Nephron (organoid): ENCODE results near the gene ACTRT2.

Experiments
- H3K27ac Mint-ChIP-seq, 3 experiments: 2 replicates each; pipeline ENCODE4 v1.8.0; 2020; ENCODE audit warnings: mixed read lengths in 3 of 3, mild to moderate bottlenecking in 2 of 3, moderate library complexity in 1 of 3
- H3K27me3 Mint-ChIP-seq: 2 replicates; pipeline ENCODE4 v1.8.0; 2021; ENCODE audit warnings: low read depth, mild to moderate bottlenecking, moderate library complexity, mixed read lengths
- H3K36me3 Mint-ChIP-seq: 2 replicates; pipeline ENCODE4 v1.8.0; 2020; ENCODE audit warnings: low read depth, mixed read lengths
- H3K4me1 Mint-ChIP-seq: 2 replicates; pipeline ENCODE4 v1.8.0; 2020; ENCODE audit warnings: mixed read lengths
- H3K4me3 Mint-ChIP-seq, 3 experiments: 2 replicates each; pipeline ENCODE4 v1.8.0; 2020; ENCODE audit warnings: mild to moderate bottlenecking in 3 of 3, mixed read lengths in 3 of 3, moderate library complexity in 2 of 3
- H3K9me3 Mint-ChIP-seq: 2 replicates; pipeline ENCODE4 v1.8.0; 2020; ENCODE audit warnings: mixed read lengths
- TF ChIP-seq, protein P1 (sequence below), 3 experiments: fragments of 200-600 bp; sonication (generic); IDR thresholded peaks; one replicate each; pipeline ENCODE4 v1.5.0; 2021; ENCODE audit warnings: antibody characterized with exemption in 3 of 3; ENCODE audit not compliant: unreplicated experiment in 3 of 3

ACTRT2 gene

DNA sequence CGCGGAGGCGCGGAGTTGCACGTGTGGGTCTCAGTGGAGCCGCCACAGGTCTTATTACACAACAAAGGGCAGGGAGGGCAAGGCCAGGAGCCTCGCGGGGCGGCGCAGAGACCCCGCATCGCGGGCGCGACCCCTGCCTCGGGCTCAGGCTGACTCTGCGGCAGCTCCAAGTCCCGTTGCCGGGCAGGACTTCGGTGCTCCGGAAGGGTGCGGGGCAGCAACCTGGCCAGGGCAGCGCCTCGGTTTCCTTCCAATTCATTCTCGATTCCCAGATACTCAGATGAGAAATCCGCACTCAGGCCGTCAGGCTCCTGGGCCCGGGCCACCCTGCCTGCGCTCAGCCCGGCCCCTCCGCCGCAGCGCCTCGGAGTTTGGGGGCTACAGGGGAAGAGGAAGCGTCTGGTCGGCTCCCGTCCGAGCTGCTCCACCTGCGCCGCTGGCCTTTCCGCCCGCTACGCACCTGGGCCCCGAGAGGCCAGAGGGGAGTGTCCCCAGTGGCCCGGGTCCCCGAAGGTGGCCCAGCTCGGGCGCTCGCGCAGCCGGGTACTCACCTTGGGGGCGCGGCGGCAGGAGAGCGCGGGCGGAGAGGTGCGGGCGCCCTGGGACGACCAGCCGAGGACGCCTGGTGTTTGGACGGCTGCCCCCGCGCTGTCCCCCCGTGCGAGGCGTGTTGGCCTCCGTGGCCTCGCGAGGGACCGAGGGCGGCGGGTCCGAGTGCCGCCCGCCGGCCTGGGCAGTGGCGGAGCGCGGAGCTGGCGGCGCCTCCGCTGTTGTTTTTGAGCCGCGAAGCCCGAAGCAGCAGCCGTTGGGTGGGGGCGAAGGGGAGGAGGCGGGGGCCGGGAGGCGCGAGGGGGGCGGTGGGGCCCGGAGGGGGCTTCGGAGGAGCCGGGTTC is 46.6 kb downstream of the ACTRT2 start:
- TF ChIP-seq, protein P1, sequence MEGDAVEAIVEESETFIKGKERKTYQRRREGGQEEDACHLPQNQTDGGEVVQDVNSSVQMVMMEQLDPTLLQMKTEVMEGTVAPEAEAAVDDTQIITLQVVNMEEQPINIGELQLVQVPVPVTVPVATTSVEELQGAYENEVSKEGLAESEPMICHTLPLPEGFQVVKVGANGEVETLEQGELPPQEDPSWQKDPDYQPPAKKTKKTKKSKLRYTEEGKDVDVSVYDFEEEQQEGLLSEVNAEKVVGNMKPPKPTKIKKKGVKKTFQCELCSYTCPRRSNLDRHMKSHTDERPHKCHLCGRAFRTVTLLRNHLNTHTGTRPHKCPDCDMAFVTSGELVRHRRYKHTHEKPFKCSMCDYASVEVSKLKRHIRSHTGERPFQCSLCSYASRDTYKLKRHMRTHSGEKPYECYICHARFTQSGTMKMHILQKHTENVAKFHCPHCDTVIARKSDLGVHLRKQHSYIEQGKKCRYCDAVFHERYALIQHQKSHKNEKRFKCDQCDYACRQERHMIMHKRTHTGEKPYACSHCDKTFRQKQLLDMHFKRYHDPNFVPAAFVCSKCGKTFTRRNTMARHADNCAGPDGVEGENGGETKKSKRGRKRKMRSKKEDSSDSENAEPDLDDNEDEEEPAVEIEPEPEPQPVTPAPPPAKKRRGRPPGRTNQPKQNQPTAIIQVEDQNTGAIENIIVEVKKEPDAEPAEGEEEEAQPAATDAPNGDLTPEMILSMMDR (IDR thresholded peaks at IDR 0.05; ENCODE audit: unreplicated experiment in 3 of 3): no peak
- H3K4me3 Mint-ChIP-seq: peak overlapping the region; percentile 45 to 81 (median 63)
- peaks cover 4% of the 10 kb centered on the region for H3K4me1 Mint-ChIP-seq
- H3K27me3 Mint-ChIP-seq: peaks cover 88% of the 10 kb centered on the region
- H3K9me3 Mint-ChIP-seq: no peaks in the 10 kb centered on the region
- no peak overlapping the region for H3K27ac Mint-ChIP-seq
- H3K36me3 Mint-ChIP-seq: no peaks in the 10 kb centered on the region

DNA sequence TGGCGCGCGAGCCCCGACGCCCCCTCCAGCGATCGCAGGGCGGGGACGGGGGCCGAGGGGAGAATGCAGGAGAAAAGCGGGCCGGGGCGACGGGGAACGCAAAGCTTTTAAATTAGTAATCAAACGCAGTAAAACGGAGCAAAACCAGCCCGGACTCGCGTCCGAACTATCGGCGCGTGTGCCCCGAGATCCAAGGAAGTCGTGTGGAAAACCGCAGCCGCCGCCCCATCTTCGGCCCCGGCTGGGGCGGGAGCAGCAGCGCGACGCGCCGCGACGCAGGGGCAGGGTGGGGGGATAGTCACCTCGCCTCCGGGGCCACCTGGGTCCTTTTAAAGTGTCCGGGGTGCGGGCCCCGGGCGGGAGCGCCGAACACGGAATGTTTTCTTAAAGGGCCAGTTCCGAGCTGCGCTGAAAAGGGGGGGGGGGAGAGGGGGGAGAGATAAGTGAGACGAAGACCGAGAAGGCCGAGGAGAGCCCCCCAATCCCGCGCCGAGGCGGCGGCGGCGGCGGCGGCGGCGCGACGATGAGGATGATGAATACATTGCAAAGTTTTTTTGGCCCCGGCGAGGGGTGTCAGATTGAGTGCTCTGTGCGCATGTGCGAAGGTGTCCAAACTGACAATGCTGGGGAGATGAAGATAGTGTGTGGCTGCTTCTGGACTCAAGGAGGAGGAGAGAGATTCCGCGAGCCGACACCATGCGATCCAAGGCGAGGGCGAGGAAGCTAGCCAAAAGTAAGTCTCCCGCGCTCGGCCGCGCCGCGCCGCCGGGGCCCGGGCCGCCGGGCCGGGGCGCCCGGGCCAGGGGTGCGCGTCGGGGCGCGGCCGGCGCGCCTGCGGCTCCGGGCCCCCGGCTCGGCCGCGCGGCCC is 47.5 kb downstream of the ACTRT2 start, which contains the start of gene PRDM16:
TSS of gene PRDM16 (plus strand) at position 640 of the 868 bp plus-strand sequence. CDS start at position 697, 57 bp downstream.
- peak within 1 kb of the TSS; percentile 92 to 93 (median 93) for H3K4me3 Mint-ChIP-seq
- TF ChIP-seq, protein P1 (IDR thresholded peaks at IDR 0.05; ENCODE audit: unreplicated experiment in 3 of 3): no peak
- H3K4me1 Mint-ChIP-seq: peaks cover 4% of the 10 kb centered on the region
- H3K27ac Mint-ChIP-seq: peak within 1 kb of the TSS in 1 of 3 experiments; percentile 89
- peaks cover 84% of the 10 kb centered on the region for H3K27me3 Mint-ChIP-seq
- H3K9me3 Mint-ChIP-seq: no peaks in the 10 kb centered on the region
- H3K36me3 Mint-ChIP-seq: no peaks in the 10 kb centered on the region

DNA sequence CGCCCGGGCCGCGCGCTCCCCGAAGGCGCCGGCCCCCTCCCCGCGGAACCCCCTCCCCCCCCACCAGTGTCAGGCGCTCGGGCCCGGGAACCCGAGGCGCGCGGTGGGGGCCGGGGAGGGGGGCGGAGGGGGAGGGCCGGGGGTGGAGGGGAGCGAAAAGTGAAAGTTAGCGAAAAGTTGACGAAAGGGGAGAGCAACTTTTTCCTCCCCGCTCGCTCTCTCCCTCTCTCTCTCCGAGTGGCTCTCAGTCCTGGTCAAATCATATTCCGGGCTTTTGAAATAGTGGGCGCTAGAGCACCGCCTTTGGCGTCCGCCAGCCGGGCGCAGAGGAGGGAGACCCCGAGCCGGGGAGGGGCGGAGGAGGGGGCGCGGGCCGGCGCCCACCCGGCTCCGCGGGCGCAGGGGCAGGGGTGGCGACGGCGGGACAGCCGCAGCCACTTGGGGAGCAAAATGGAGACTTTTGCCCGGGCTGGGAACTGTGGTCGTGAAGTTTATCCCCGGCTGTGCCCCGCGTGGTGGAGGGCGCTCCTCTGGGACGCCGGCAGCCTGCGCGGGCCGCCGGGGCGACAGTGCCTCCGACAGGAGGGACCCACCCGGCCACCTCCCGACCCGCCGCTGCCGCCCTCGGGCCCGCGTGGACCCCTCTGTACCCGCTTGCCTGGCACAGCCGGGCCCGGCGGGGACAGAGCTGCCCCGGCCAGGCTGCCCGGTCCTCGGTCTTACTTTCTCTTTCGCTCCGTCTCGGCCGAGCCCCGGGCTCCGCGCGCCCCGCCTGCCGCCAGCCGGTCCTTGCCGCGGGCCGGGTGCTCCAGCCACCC is 48.4 kb downstream of the ACTRT2 start:
- no peaks in the 10 kb centered on the region for H3K36me3 Mint-ChIP-seq
- peak overlapping the region in 1 of 3 experiments; percentile 84 for H3K27ac Mint-ChIP-seq
- H3K4me3 Mint-ChIP-seq: peak overlapping the region; percentile 86 to 91 (median 89)
- peaks cover 84% of the 10 kb centered on the region for H3K27me3 Mint-ChIP-seq
- H3K4me1 Mint-ChIP-seq: peaks cover 4% of the 10 kb centered on the region
- no peaks in the 10 kb centered on the region for H3K9me3 Mint-ChIP-seq
- TF ChIP-seq, protein P1 (IDR thresholded peaks at IDR 0.05; ENCODE audit: unreplicated experiment in 3 of 3): peak; percentile 54 to 67 (median 56)

DNA sequence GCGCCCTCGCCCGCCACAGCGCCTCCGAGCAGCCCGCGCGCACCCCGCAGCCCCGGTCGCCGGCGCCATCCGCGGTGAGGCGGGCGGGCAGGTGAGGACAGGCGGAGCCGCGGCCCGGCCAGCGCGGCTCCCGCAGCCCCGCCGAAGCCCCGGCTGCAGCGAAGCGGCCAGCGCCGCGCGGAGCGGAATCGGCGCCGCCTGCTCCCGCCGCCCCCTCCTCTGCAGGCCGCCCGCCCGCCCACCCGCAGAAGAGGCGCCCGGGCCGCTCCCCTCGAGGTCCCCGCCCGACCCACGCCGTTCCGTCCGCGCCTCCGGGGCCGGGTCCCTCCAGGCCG is 49.0 kb downstream of the ACTRT2 start:
- H3K27me3 Mint-ChIP-seq: peaks cover 84% of the 10 kb centered on the region
- no peaks in the 10 kb centered on the region for H3K36me3 Mint-ChIP-seq

More for the DNA sequence above, 49.0 kb downstream of the ACTRT2 start:
- Mint-ChIP-seq H3K4me3 (no peak overlapping the region), H3K9me3 (no peaks in the 10 kb centered on the region), H3K4me1 (peaks cover 4% of the 10 kb centered on the region), H3K27ac (no peak overlapping the region)
- TF ChIP-seq, protein P1 (IDR thresholded peaks at IDR 0.05; ENCODE audit: unreplicated experiment in 3 of 3): no peak
